RWPE2 (cell line): ENCODE results near the gene DOK4.

ENCODE experiments used
- ATAC-seq: fragments of 200-7000 bp; cut with Tn5 transposase; 3 replicates; pipeline ENCODE4 v1.9.1; 2021; ENCODE audit warnings: low read depth
- DNase-seq: peaks from one replicate; pipeline ENCODE4 v3.0.0-alpha.2; 2020; ENCODE audit warnings: low spot score
- H3K27ac ChIP-seq: fragments of 450-650 bp; 2 replicates; pipeline ENCODE4 v1.5.1; 2017; ENCODE audit warnings: mild to moderate bottlenecking; ENCODE audit not compliant: poor library complexity, severe bottlenecking
- H3K27me3 ChIP-seq: fragments of 250-450 bp; sonication (Bioruptor Pico); 2 replicates; pipeline ENCODE4 v1.5.1; 2021; ENCODE audit warnings: mild to moderate bottlenecking, moderate library complexity; ENCODE audit not compliant: insufficient read depth, poor library complexity, severe bottlenecking
- H3K36me3 ChIP-seq: fragments of 250-450 bp; sonication (Bioruptor Pico); 2 replicates; pipeline ENCODE4 v1.5.1; 2020; ENCODE audit warnings: low read depth, mild to moderate bottlenecking, moderate library complexity
- H3K4me1 ChIP-seq: fragments of 250-450 bp; sonication (Bioruptor Pico); 2 replicates; pipeline ENCODE4 v1.5.1; 2021; ENCODE audit warnings: mild to moderate bottlenecking, moderate library complexity; ENCODE audit not compliant: insufficient read depth, poor library complexity, severe bottlenecking
- H3K4me3 ChIP-seq: fragments of 250-450 bp; sonication (Bioruptor Pico); 2 replicates; pipeline ENCODE4 v1.5.1; 2021; ENCODE audit warnings: mild to moderate bottlenecking, moderate library complexity; ENCODE audit not compliant: severe bottlenecking
- H3K9me3 ChIP-seq: fragments of 250-450 bp; sonication (Bioruptor Pico); 2 replicates; pipeline ENCODE4 v1.5.1; 2021; ENCODE audit warnings: mild to moderate bottlenecking, moderate library complexity; ENCODE audit not compliant: severe bottlenecking
- TF ChIP-seq, protein P1 (sequence below): fragments of 450-650 bp; IDR thresholded peaks from one replicate; pipeline ENCODE4 v1.5.1; 2017; ENCODE audit warnings: mild to moderate bottlenecking, moderate library complexity; ENCODE audit not compliant: poor library complexity, severe bottlenecking

DOK4 gene

DNA sequence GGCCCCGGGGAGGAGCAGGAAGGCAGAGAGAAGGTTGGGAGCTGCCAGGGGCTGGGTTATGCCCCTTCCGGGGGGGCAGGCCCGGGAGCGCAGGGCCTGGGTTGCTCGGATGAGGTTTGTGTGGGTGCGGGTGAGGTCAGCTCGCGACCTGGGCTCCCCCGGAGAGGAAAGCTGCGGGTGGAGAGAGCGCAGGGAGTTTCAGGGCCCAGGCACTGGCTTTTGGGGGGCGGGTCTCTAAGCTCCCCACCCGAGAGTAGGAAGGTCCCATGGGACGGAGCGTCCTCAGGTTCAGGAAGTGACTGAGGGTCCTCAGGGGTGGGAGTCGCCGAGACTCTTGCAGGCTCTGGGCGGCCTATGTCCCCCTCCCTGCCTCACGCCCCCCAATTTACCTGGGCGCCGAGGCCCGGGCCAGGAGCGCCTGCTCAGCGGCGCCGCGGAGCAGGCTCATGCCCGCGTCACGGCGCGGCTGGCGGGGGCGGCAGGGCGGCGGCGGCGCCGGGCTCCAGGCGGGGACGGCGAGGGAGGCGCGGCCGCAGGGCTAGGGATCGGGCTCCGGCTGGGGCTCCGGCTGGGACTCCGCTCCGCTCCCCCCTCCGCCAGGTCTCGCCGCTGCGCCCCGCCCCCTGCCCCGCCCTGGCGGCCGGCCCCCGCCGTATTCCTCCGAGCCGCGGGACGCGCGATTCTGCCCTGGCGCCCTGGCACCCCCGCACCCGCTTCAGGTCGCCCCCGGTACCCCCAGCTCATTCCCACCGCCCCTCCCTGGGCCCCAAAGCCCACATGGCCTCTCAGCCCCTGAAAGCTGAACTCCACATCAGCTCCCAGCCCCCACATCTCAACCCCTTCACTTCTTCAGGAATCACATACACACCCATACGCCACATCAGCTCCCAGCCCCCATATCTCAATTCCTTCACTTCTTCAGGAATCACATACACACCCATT is at the start of gene DOK4:
Gene DOK4 (minus strand): TSS at position 578 of the 942 bp plus-strand sequence. CDS start 6,986 bp downstream, outside the sequence.
- no peaks in the 10 kb centered on the region for H3K36me3 ChIP-seq
- ATAC-seq (peak; percentile 95), DNase-seq (peak; percentile 77)
- peak within 1 kb of the TSS; percentile 69 for H3K4me3 ChIP-seq
- H3K4me1 ChIP-seq: peaks cover 4% of the 10 kb centered on the region
- H3K27me3 ChIP-seq: no peaks in the 10 kb centered on the region
- H3K27ac ChIP-seq: no peak within 1 kb of the TSS
- TF ChIP-seq, protein P1, sequence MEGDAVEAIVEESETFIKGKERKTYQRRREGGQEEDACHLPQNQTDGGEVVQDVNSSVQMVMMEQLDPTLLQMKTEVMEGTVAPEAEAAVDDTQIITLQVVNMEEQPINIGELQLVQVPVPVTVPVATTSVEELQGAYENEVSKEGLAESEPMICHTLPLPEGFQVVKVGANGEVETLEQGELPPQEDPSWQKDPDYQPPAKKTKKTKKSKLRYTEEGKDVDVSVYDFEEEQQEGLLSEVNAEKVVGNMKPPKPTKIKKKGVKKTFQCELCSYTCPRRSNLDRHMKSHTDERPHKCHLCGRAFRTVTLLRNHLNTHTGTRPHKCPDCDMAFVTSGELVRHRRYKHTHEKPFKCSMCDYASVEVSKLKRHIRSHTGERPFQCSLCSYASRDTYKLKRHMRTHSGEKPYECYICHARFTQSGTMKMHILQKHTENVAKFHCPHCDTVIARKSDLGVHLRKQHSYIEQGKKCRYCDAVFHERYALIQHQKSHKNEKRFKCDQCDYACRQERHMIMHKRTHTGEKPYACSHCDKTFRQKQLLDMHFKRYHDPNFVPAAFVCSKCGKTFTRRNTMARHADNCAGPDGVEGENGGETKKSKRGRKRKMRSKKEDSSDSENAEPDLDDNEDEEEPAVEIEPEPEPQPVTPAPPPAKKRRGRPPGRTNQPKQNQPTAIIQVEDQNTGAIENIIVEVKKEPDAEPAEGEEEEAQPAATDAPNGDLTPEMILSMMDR: no peak
- H3K9me3 ChIP-seq: no peaks in the 10 kb centered on the region

DNA sequence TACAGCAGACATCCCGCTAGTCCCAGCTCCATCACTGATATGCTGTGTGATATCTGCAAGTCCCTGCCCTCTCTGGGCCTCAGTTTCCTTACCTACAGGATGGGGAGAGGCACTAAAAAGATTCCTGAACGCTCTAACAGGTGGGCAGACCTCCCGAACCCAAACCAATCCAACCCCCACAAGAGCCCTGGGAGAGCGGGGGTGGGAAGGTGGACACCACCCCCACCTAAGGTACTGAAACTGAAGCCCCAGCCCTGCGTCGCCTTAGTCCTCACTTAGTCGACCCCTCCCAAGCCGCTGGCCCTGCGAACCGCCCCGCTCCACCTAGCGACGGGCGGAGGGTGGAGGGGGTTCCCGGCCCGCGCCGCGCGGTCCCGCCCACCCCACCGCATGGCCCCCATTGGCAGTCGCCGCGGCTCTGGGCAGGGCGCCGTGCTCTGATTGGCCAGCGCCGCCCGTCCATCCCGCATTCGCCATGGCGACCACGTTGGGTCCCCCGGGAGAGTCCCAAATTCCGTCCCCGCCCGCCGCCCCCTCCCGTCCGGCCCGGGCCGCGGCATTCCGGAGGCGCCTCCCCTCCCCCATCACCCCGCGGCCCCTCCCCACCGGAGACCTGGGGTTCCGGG is 49.5 kb upstream of the DOK4 start:
- ATAC-seq (peak; percentile 97), DNase-seq (peak; percentile 93)
- TF ChIP-seq, protein P1: peak; percentile 11
- no peaks in the 10 kb centered on the region for H3K36me3 ChIP-seq
- H3K4me3 ChIP-seq: peak overlapping the region; percentile 66
- H3K27ac ChIP-seq: peak overlapping the region; percentile 60
- H3K4me1 ChIP-seq: no peaks in the 10 kb centered on the region
- no peaks in the 10 kb centered on the region for H3K27me3 ChIP-seq
- H3K9me3 ChIP-seq: no peaks in the 10 kb centered on the region

DNA sequence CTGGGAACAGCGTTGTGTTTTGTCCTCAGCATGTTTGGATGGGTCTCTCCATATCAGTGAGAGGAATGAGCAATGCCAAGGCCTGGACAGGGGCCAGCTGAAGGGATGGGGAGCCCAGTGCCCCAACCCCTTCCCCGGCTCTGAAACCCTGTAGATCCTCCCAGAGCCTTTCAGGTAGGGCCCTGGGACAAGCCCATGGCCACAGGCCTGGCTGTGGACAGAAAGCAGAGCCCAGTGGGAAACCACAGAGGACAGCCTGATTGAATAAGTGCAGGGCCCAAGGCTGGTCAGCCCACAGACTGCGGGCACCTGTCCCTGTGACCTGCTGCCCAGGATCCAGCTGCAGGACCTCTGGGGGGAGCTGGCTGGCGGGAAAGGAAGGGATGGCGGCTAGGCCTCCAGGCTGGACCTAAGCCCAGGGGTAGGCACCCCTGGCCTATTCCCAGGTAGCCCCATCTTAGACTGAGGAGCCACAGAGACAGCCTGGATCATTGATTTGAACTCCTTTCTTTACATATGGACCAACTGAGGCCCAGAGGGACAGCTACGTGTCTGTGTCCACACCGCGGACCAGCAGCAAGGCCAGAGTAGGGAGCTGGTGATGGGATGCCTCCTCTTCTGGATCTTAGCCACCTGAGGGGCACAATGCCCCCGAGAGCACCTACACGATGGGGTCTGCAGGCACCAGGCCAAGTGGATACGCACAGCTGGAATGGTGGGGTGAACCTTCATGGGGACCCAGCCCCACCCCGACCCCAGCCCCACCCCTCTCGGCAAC is 48.8 kb upstream of the DOK4 start:
- peak overlapping the region; percentile 60 for H3K27ac ChIP-seq
- H3K9me3 ChIP-seq: no peaks in the 10 kb centered on the region
- peaks cover 4% of the 10 kb centered on the region for H3K4me1 ChIP-seq
- H3K27me3 ChIP-seq: no peaks in the 10 kb centered on the region
- TF ChIP-seq, protein P1: no peak
- no peak for ATAC-seq
- peak; percentile 57 for DNase-seq
- no peaks in the 10 kb centered on the region for H3K36me3 ChIP-seq
- peak overlapping the region; percentile 66 for H3K4me3 ChIP-seq

DNA sequence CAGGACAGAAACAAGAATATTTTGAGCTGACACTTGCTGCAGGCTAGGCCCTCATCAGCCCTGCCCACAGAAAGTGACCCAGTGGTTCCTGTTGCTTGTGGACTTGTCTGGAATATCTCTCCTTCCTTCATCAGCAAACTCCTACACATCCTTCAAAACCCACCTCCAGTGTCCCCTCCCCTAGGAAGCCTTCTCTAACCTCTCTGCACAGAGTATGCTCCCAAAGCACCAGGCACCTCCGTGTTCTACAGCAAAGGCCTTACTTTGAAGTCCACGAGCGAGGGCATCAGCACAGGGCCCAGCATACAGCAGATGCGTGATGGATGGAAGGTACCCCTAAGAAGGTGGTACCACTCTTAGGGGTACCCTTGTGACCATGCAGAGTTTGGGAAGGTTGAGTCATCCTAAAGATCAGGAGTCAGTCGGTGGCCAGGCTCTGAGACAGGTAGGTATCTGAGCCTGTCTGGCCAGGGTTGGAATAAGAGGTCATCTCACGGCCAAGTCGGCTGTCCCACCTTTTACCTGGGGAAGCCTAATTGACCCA is 48.1 kb upstream of the DOK4 start:
- TF ChIP-seq, protein P1: no peak
- no peak overlapping the region for H3K27ac ChIP-seq
- H3K9me3 ChIP-seq: no peaks in the 10 kb centered on the region
- H3K4me3 ChIP-seq: no peak overlapping the region
- ATAC-seq (no peak), DNase-seq (peak; percentile 15)
- H3K36me3 ChIP-seq: no peaks in the 10 kb centered on the region
- peaks cover 9% of the 10 kb centered on the region for H3K4me1 ChIP-seq
- no peaks in the 10 kb centered on the region for H3K27me3 ChIP-seq
